NB4 (cell line): Measurements from ENCODE around the gene SPDYE18.
"Not testable (repeated sequence)": the region's sequence is repeated elsewhere in the genome, so short reads cannot be mapped to it uniquely, and the experiment has no call there.

Source experiments
- MYC ChIP-seq: IDR thresholded peaks from 2 replicates; pipeline ENCODE4 v1.6.1; 2011; ENCODE audit warnings: low read depth, low read length
- POLR2A ChIP-seq: IDR thresholded peaks from 2 replicates; pipeline ENCODE4 v1.6.1; 2011; ENCODE audit warnings: mild to moderate bottlenecking; ENCODE audit not compliant: insufficient read length; ENCODE audit errors: extremely low read depth
- TF ChIP-seq, protein P1 (sequence below): IDR thresholded peaks from one replicate; pipeline ENCODE4 v1.5.1; 2012; ENCODE audit warnings: low read depth, low read length

- TF ChIP-seq, protein P1, sequence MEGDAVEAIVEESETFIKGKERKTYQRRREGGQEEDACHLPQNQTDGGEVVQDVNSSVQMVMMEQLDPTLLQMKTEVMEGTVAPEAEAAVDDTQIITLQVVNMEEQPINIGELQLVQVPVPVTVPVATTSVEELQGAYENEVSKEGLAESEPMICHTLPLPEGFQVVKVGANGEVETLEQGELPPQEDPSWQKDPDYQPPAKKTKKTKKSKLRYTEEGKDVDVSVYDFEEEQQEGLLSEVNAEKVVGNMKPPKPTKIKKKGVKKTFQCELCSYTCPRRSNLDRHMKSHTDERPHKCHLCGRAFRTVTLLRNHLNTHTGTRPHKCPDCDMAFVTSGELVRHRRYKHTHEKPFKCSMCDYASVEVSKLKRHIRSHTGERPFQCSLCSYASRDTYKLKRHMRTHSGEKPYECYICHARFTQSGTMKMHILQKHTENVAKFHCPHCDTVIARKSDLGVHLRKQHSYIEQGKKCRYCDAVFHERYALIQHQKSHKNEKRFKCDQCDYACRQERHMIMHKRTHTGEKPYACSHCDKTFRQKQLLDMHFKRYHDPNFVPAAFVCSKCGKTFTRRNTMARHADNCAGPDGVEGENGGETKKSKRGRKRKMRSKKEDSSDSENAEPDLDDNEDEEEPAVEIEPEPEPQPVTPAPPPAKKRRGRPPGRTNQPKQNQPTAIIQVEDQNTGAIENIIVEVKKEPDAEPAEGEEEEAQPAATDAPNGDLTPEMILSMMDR: not testable (repeated sequence)
- TF ChIP-seq POLR2A, MYC: not testable (repeated sequence)
These were observed 1.4 kb upstream of the SPDYE18 start for GRCh38 chr7:77063732-77064131.
